Cerebellar nuclear complex (tissue), 1 donor: ENCODE data around the gene GANC.
"Not testable (repeated sequence)": the region's sequence is repeated elsewhere in the genome, so short reads cannot be mapped to it uniquely, and the experiment has no call there.

Source experiments
- DNase-seq, 2 experiments: peaks; one replicate each; lab custom pipeline; 2025; lab: John Stamatoyannopoulos, UW

GANC gene, protein sequence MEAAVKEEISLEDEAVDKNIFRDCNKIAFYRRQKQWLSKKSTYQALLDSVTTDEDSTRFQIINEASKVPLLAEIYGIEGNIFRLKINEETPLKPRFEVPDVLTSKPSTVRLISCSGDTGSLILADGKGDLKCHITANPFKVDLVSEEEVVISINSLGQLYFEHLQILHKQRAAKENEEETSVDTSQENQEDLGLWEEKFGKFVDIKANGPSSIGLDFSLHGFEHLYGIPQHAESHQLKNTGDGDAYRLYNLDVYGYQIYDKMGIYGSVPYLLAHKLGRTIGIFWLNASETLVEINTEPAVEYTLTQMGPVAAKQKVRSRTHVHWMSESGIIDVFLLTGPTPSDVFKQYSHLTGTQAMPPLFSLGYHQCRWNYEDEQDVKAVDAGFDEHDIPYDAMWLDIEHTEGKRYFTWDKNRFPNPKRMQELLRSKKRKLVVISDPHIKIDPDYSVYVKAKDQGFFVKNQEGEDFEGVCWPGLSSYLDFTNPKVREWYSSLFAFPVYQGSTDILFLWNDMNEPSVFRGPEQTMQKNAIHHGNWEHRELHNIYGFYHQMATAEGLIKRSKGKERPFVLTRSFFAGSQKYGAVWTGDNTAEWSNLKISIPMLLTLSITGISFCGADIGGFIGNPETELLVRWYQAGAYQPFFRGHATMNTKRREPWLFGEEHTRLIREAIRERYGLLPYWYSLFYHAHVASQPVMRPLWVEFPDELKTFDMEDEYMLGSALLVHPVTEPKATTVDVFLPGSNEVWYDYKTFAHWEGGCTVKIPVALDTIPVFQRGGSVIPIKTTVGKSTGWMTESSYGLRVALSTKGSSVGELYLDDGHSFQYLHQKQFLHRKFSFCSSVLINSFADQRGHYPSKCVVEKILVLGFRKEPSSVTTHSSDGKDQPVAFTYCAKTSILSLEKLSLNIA (N-terminal part only)

GRCh38 chr15:42272939-42273899, at the start of gene GANC, which contains the start of gene TMEM87A:
Gene GANC, plus strand, starts transcription at chr15:42273201. Its CDS starts 1,281 bp downstream, at chr15:42274482.
Gene TMEM87A, minus strand, starts transcription at chr15:42273433. Its CDS starts 35 bp downstream, at chr15:42273398.
- peak; percentile 44 to 94 for DNase-seq

- DNase-seq, result no peak
These were observed 46.4 kb upstream of the GANC start for GRCh38 chr15:42226648-42227047.

- DNase-seq, result no peak
These were observed 45.0 kb upstream of the GANC start for GRCh38 chr15:42228036-42228435.

DNA sequence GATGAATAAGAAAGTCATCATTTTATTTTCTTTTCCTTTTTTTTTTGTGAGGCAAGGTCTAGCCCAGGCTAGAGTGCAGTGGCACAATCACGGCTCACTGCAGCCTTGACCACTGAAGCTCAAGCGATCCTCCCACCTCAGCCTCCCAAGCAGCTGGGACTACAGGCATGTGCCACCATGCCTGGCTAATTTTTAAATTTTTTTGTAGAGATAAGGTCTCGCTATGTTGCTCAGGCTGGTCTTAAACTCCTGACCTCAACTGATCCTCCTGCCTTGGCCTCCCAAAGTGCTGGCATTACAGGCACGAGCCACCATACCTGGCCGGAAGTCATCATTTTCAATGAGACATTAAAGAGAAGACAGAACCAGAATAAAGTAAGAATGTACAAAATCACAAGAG, 44.0 kb upstream of the GANC start:
- not testable (repeated sequence) for DNase-seq

DNA sequence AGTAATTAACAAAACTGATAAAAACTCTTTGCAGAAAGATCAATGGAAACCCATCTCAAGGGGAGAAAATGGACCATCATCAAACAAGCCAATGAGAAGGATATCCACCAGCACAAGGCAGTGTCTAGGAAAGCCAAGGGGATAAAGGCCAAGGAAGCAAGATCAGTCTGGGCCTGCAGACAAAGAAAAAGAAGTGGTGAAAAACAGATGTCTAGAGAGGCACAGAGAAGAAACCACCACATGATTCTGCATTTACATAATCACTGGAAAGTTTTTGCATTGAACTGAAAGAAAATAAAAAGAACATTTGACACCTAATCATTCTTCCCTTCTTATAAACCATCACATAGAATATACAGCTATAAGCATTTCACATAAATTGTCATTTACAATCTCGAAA, 41.9 kb upstream of the GANC start:
- DNase-seq, result no peak

DNA sequence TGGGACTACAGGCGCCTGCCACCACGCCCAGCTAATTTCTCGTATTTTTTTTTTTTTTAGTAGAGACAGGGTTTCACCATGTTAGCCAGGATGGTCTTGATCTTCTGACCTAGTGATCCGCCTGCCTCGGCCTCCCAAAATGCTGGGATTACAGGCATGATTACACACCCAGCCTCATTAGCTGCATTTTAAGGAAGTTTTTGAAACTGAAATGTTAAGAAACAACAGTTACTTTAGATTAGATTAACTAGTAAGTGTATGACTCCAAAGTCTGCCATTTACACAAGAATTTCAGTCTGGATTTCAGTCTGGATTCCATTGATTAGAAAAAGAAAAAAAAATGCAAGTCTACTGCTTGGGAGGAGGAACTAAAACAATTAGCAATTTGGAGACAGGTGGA, 40.4 kb upstream of the GANC start:
- DNase-seq, result no peak

GRCh38 chr15:42233107-42233506, 39.9 kb upstream of the GANC start:
- no peak for DNase-seq

DNA sequence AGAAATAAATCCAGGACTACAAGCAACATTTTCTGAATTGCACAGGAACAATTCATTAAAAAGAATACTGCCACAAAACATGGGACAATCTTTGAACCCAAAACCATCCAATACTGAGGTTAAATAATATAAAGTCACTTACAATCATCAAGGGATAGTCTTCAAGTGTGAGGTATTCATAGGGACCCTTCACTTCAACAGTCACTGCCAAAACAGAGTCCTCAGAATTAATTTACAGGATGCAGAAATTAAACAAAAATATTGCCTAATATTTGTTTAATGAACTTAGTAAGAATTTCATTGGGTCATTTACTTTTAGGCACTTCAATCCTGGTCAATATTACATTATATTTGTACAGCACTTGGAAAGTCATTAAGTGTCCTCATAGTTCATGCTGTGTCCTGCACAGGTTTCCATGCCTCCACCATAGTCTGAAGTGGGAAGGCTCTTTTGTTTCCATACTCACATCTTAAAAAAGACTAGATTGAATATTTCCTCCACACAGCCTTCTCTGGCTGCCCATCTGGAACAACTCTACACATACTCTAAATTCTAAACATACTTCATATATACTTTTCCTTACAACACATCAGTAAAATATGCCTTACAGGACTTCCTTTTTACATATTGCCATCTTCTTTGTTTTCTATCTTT, 33.3 kb upstream of the GANC start:
- DNase-seq, result no peak

- DNase-seq, result no peak
These were observed 32.2 kb upstream of the GANC start for GRCh38 chr15:42240823-42241222.

GRCh38 chr15:42253300-42253699, 19.7 kb upstream of the GANC start:
- no peak for DNase-seq

GRCh38 chr15:42264795-42265194, 8.2 kb upstream of the GANC start:
- DNase-seq, result no peak

GRCh38 chr15:42267286-42267685, 5.7 kb upstream of the GANC start:
- no peak for DNase-seq

GRCh38 chr15:42270551-42270950, 2.5 kb upstream of the GANC start:
- no peak for DNase-seq

DNA sequence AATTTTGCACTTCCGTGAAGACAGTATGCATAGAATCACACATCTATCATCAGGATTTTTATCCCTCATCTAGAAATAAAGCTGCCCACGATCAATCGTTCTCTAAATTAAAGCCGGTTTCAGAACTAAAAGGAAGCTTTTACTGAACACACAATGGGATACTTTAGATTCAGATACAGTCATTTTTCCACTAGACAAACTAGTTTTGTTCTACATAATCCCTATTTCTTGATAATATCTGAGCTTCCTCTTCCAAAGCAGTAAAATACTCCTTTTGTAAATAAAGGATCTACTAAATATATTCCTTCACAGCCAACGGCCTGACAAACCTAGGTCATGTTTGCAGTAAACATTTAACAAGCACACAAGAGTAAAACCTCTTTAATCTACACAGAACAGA, 2.0 kb upstream of the GANC start:
- DNase-seq, result no peak

GRCh38 chr15:42273900-42274701, 1.1 kb downstream of the GANC start:
- no peak for DNase-seq

DNA sequence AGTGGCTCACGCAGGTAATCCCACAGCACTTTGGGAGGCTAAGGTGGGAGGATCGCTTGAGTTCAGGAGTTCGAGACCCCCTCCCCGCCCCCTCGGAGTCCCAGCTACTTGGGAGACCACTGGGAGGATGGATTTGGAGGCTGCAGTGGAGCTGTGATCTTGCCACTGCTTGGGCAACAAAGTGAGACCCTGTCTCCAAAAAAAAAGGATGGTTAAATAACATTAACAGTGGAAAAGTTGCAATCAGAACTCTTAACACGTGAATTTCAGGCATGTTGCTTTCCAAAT, 1.6 kb downstream of the GANC start:
- DNase-seq, result no peak

DNA sequence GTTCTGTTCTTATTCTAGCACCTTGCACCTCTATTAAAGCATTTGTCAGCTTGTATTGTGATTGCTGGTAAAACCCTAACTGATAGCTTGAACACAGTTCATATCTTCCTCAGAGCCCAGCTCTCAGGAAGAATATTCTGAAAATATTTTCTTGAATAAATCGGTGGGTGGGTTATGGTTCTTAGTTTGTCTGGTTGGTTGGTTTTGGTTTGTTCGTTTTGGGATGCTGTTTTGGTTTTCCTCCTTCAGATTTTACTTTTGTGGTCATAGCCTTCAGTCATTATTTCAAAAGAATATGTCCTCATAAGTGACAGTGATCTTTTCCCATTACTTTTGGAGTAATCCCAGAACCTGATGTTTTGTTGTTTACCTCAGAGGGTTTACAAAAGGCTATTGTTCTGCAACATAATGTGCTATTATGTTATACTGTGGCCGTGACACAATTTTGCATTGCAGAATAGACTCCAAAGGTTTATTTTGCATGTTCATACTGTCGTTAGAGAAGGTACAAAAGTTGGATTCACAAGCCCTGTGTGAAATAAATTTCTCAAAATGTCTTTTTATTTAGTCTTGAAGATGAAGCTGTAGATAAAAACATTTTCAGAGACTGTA, 2.9 kb downstream of the GANC start:
- DNase-seq, result no peak

DNA sequence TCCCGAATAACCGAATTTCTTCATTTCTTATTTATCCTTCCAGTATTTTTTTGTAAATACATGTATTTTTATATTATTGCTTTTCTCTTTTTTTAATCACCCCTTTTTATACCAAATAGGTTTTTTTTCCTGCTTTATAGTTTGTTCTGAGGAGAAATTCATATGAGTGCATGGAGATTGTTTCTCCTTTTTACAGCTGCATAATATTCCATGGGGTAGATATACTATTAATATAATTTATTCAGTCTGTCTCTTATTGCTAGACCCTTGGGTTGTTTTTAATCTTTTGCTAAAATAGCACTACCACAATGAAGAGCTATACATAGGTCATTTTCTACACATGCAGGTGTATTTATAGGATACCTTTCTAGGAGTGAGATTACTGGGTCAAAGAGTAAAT, 3.8 kb downstream of the GANC start:
- DNase-seq, result no peak

DNA sequence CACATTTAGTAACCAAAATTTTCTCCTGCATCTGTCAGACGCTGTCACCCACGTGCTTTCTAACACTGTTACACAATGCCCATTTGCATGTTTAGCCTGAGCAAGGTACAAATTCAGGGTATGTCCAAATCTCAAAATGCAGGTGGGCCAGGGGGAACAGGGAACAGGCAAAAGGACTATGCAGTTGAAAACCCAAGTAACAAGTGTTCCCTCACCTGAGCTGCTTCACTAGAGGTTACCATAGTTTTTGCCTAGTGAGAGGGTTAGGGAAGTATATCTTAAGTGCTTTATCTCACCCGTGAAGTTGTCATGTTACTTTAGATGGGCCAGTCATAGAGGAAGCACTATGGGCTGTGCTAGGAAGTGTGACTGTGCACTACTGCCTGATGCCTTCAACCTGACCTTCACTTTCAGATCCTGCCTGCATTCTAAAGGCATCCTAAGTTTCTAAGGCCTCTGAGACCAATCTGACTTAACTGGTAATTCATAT, 6.3 kb downstream of the GANC start:
- DNase-seq, result no peak

GRCh38 chr15:42282344-42282743, 9.3 kb downstream of the GANC start:
- no peak for DNase-seq
